SK-N-SH treated with all-trans-retinoic acid at 6 μM for 48 hours (cell line): Measurements from ENCODE around the gene COL4A4.

ENCODE experiments used
- ATAC-seq: fragments of 200-7000 bp; cut with Tn5 transposase; 3 replicates; pipeline ENCODE4 v1.9.1; 2020; ENCODE audit warnings: mild to moderate bottlenecking, moderate library complexity
- ARNTL ChIP-seq: fragments of 450-650 bp; formaldehyde crosslinking; IDR thresholded peaks from 2 replicates; pipeline ENCODE4 v1.5.0; 2020; ENCODE audit warnings: low read depth, mild to moderate bottlenecking, moderate library complexity, borderline replicate concordance
- CREB5 ChIP-seq: fragments of 250-450 bp; sonication (Bioruptor Pico); IDR thresholded peaks from 2 replicates; pipeline ENCODE4 v1.5.1; 2020; ENCODE audit warnings: low read depth, mild to moderate bottlenecking, moderate library complexity
- CSDC2 ChIP-seq: fragments of 250-450 bp; sonication (Bioruptor Pico); IDR thresholded peaks from 2 replicates; pipeline ENCODE4 v1.5.0; 2020; ENCODE audit warnings: mild to moderate bottlenecking, moderate library complexity
- ESRRG ChIP-seq: fragments of 250-450 bp; sonication (Bioruptor Pico); IDR thresholded peaks from 2 replicates; pipeline ENCODE4 v1.6.1; 2021; ENCODE audit warnings: mild to moderate bottlenecking
- GLIS3 ChIP-seq: fragments of 250-450 bp; sonication (Bioruptor Pico); IDR thresholded peaks from 2 replicates; pipeline ENCODE4 v1.5.0; 2020; ENCODE audit warnings: mild to moderate bottlenecking, moderate library complexity
- ISL1 ChIP-seq: fragments of 250-450 bp; sonication (Bioruptor Pico); IDR thresholded peaks from 2 replicates; pipeline ENCODE4 v2.1.2; 2022; ENCODE audit warnings: mild to moderate bottlenecking, moderate library complexity
- OSR1 ChIP-seq: fragments of 250-450 bp; sonication (Bioruptor Pico); IDR thresholded peaks from 2 replicates; pipeline ENCODE4 v1.8.0; 2022; ENCODE audit warnings: moderate library complexity, mild to moderate bottlenecking, inconsistent platforms
- PATZ1 ChIP-seq: fragments of 250-450 bp; sonication (Bioruptor Pico); IDR thresholded peaks from 2 replicates; pipeline ENCODE4 v1.8.0; 2020; ENCODE audit warnings: mild to moderate bottlenecking, moderate library complexity, borderline replicate concordance
- PPARA ChIP-seq: fragments of 250-450 bp; sonication (Bioruptor Pico); IDR thresholded peaks from 2 replicates; pipeline ENCODE4 v1.5.0; 2020; ENCODE audit warnings: mild to moderate bottlenecking, borderline replicate concordance
- RARB ChIP-seq: fragments of 250-450 bp; sonication (Bioruptor Pico); IDR thresholded peaks from 2 replicates; pipeline ENCODE4 v1.8.0; 2021; ENCODE audit warnings: mild to moderate bottlenecking, moderate library complexity
- TCF4 ChIP-seq: fragments of 250-450 bp; sonication (Bioruptor Pico); IDR thresholded peaks from 2 replicates; pipeline ENCODE4 v1.8.0; 2021; ENCODE audit warnings: mild to moderate bottlenecking, moderate library complexity, borderline replicate concordance
- TOX ChIP-seq: fragments of 250-450 bp; sonication (Bioruptor Pico); IDR thresholded peaks from 2 replicates; pipeline ENCODE4 v1.8.0; 2021; ENCODE audit warnings: mild to moderate bottlenecking, moderate library complexity, borderline replicate concordance
- ZFP3 ChIP-seq: fragments of 250-450 bp; sonication (Bioruptor Pico); IDR thresholded peaks from 2 replicates; pipeline ENCODE4 v1.5.0; 2020; ENCODE audit warnings: mild to moderate bottlenecking, moderate library complexity
- ZFP30 ChIP-seq: fragments of 450-650 bp; formaldehyde crosslinking; IDR thresholded peaks from 2 replicates; pipeline ENCODE4 v1.5.0; 2022; ENCODE audit warnings: mild to moderate bottlenecking, moderate library complexity
- ZNF70 ChIP-seq: fragments of 450-650 bp; formaldehyde crosslinking; IDR thresholded peaks from 2 replicates; pipeline ENCODE4 v1.5.0; 2020; ENCODE audit warnings: mild to moderate bottlenecking, moderate library complexity
- TF ChIP-seq, protein P1 (sequence below): fragments of 250-450 bp; sonication (Bioruptor Pico); IDR thresholded peaks from 2 replicates; pipeline ENCODE4 v1.5.1; 2021; ENCODE audit warnings: mild to moderate bottlenecking, moderate library complexity
- TF ChIP-seq, protein P2 (sequence below): fragments of 250-450 bp; sonication (Bioruptor Pico); IDR thresholded peaks from 2 replicates; pipeline ENCODE4 v1.5.0; 2020; ENCODE audit warnings: mild to moderate bottlenecking, moderate library complexity
- TF ChIP-seq, protein P3 (sequence below): fragments of 250-450 bp; sonication (Bioruptor Pico); IDR thresholded peaks from 2 replicates; pipeline ENCODE4 v1.8.0; 2021; ENCODE audit warnings: low read depth, mild to moderate bottlenecking, moderate library complexity, borderline replicate concordance

The COL4A4 gene

GRCh38 chr2:227043981-227044380, 120.0 kb downstream of the COL4A4 start:
- no peak for TF ChIP-seq RARB
- TF ChIP-seq ZFP30 (CRISPR knock-in tag): no peak
- TF ChIP-seq PATZ1: no peak
- TF ChIP-seq OSR1 (CRISPR knock-in tag): no peak
- no peak for TF ChIP-seq ZNF70 (CRISPR knock-in tag)
- TF ChIP-seq, protein P1, sequence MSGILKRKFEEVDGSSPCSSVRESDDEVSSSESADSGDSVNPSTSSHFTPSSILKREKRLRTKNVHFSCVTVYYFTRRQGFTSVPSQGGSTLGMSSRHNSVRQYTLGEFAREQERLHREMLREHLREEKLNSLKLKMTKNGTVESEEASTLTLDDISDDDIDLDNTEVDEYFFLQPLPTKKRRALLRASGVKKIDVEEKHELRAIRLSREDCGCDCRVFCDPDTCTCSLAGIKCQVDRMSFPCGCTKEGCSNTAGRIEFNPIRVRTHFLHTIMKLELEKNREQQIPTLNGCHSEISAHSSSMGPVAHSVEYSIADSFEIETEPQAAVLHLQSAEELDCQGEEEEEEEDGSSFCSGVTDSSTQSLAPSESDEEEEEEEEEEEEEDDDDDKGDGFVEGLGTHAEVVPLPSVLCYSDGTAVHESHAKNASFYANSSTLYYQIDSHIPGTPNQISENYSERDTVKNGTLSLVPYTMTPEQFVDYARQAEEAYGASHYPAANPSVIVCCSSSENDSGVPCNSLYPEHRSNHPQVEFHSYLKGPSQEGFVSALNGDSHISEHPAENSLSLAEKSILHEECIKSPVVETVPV (CRISPR knock-in tag): no peak
- no peak for TF ChIP-seq PPARA (CRISPR knock-in tag)
- TF ChIP-seq CSDC2 (CRISPR knock-in tag): no peak
- no peak for TF ChIP-seq ISL1
- TF ChIP-seq, protein P2, sequence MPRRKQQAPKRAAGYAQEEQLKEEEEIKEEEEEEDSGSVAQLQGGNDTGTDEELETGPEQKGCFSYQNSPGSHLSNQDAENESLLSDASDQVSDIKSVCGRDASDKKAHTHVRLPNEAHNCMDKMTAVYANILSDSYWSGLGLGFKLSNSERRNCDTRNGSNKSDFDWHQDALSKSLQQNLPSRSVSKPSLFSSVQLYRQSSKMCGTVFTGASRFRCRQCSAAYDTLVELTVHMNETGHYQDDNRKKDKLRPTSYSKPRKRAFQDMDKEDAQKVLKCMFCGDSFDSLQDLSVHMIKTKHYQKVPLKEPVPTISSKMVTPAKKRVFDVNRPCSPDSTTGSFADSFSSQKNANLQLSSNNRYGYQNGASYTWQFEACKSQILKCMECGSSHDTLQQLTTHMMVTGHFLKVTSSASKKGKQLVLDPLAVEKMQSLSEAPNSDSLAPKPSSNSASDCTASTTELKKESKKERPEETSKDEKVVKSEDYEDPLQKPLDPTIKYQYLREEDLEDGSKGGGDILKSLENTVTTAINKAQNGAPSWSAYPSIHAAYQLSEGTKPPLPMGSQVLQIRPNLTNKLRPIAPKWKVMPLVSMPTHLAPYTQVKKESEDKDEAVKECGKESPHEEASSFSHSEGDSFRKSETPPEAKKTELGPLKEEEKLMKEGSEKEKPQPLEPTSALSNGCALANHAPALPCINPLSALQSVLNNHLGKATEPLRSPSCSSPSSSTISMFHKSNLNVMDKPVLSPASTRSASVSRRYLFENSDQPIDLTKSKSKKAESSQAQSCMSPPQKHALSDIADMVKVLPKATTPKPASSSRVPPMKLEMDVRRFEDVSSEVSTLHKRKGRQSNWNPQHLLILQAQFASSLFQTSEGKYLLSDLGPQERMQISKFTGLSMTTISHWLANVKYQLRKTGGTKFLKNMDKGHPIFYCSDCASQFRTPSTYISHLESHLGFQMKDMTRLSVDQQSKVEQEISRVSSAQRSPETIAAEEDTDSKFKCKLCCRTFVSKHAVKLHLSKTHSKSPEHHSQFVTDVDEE (CRISPR knock-in tag): no peak
- TF ChIP-seq ZFP3 (CRISPR knock-in tag): no peak
- no peak for TF ChIP-seq CREB5 (CRISPR knock-in tag)
- TF ChIP-seq, protein P3, sequence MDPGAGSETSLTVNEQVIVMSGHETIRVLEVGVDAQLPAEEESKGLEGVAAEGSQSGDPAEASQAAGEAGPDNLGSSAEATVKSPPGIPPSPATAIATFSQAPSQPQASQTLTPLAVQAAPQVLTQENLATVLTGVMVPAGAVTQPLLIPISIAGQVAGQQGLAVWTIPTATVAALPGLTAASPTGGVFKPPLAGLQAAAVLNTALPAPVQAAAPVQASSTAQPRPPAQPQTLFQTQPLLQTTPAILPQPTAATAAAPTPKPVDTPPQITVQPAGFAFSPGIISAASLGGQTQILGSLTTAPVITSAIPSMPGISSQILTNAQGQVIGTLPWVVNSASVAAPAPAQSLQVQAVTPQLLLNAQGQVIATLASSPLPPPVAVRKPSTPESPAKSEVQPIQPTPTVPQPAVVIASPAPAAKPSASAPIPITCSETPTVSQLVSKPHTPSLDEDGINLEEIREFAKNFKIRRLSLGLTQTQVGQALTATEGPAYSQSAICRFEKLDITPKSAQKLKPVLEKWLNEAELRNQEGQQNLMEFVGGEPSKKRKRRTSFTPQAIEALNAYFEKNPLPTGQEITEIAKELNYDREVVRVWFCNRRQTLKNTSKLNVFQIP (CRISPR knock-in tag): no peak
- TF ChIP-seq ESRRG (CRISPR knock-in tag): no peak
- TF ChIP-seq, all 23 proteins: peak for 0

DNA sequence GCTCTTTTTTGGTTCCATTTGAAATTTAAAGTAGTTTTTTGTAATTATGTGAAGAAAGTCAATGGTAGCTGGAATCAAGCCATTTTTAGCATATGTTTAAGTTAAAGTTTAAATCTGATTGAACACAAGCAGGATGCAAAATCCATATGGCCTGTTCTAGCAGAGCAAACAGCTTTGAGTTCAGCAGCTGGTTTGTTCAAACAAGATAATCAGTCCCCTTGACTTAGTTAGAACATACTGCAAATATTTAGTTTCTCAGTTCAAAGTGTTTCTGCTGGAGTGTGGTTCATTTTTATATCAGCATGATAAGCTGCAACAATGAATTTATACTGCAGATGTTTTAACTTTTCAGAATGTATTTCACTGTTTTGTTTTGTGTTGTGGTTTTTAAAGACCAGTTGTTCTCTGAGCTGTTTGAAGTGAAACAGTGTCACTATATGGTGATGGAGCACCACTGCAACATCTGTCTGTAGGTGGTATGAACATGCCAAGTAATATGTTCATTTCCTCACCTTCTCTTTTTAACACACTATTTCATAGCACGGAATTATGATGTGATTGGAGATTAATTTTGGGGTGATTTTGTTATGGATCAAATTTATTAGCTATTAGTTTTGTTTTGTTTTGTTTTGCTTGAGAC, 125.3 kb downstream of the COL4A4 start:
- TF ChIP-seq CSDC2 (CRISPR knock-in tag) (no peak), TCF4 (CRISPR knock-in tag) (peak; percentile 57)
- no peak for ATAC-seq

More at GRCh38 chr2:227043981-227044380, 120.0 kb downstream of the COL4A4 start:
- no peak for ATAC-seq

DNA sequence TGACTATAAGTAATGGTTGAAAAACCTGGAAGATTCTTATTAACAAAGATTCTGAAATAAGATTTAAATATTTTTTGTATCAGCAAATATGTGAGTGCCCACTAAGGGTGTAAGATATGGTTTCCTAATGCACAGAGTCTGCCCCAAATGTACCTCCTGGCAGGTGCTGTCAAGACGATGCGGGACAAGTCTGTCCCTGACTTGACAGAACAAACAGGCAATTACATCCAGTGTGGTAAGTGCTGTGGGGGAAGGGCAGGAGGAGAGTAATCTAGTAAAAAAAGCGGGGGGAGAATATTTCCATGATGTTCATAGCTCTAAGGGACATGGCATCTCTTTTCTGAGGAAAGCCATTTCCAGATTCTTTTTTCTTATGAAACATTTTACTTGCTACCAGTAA, 127.5 kb downstream of the COL4A4 start:
- TF ChIP-seq OSR1 (CRISPR knock-in tag) (no peak), ZFP3 (CRISPR knock-in tag) (no peak), GLIS3 (CRISPR knock-in tag) (no peak), TOX (CRISPR knock-in tag) (no peak), PATZ1 (no peak), PPARA (CRISPR knock-in tag) (no peak), CSDC2 (CRISPR knock-in tag) (no peak), ARNTL (no peak)
- TF ChIP-seq, protein P3 (CRISPR knock-in tag): no peak
- ATAC-seq: no peak
